Epithelial cell of proximal tubule (primary cell): ENCODE data around the gene OR4K5. TPM values are rescaled to one million over a fixed set of nuclear protein-coding genes. Genes with fewer than 3 reads are reported as not detected.

ENCODE experiments used
- DNase-seq: peaks from one replicate; pipeline ENCODE4 v3.0.0-alpha.2; 2011; ENCODE audit warnings: low read depth
- H3K4me3 ChIP-seq: 2 replicates; pipeline ENCODE4 v1.5.1; 2011; ENCODE audit warnings: low read depth, mild to moderate bottlenecking, low read length
- CTCF ChIP-seq: conservative IDR thresholded peaks from 2 replicates; pipeline ENCODE4 v1.5.1; 2012; ENCODE audit warnings: low read depth, mild to moderate bottlenecking, low read length
- total RNA-seq: library from RNA; depleted of rRNA; stranded (reverse); fragments of >200 nt; gene quantifications from 2 replicates; pipeline ENCODE4 v1.2.3, GENCODE V29; 2015

The OR4K5 gene
- total RNA-seq, 1 donor from 2014 or later: not detected

- DNase-seq: no peak
- no peak overlapping the region for H3K4me3 ChIP-seq
- no peak for TF ChIP-seq CTCF
Observed at GRCh38 chr14:19902409-19902808, 18.0 kb upstream of the OR4K5 start.

DNA sequence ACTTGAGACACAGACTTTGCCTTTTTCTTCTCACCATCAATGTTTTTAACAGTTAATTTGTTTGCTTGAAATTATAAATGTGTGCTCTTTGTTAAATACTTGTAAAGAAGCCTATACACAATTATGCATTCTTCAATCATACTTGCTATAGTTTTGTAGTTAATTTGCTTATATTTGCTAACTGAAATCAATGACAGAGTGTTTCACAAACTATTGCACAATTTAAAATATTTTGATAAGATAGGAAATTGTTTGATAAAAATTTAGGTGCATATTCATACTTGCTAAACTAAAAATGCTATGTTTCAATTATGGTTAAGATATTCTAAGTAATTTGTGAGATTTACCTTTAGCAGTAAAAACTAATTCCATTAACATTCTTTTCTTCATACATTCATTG is 13.7 kb upstream of the OR4K5 start:
- DNase-seq: no peak
- no peak overlapping the region for H3K4me3 ChIP-seq
- no peak for TF ChIP-seq CTCF

DNA sequence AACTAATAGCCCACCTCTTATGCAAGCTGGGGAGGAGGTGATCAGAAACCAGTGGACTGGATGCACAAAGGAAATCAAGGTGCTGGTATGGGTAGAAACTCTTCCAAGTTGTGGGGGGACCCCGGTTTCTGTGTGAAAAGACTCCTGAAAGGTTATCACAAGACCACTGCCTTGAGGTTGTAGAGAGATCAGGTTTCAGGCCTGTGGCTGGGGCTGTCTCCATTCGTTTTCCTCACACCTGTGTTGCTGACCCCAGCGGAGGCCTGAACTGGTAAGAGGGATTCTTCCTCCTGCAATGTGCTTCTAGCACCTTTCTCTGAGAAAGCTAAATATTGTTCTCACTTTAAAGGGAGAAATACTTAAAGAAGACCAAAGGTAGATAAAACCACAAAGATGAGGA is 9.3 kb upstream of the OR4K5 start:
- TF ChIP-seq CTCF: no peak
- DNase-seq: no peak
- H3K4me3 ChIP-seq: no peak overlapping the region

GRCh38 chr14:19917243-19917642 is 3.2 kb upstream of the OR4K5 start:
- DNase-seq: no peak
- no peak for TF ChIP-seq CTCF
- no peak overlapping the region for H3K4me3 ChIP-seq

DNA sequence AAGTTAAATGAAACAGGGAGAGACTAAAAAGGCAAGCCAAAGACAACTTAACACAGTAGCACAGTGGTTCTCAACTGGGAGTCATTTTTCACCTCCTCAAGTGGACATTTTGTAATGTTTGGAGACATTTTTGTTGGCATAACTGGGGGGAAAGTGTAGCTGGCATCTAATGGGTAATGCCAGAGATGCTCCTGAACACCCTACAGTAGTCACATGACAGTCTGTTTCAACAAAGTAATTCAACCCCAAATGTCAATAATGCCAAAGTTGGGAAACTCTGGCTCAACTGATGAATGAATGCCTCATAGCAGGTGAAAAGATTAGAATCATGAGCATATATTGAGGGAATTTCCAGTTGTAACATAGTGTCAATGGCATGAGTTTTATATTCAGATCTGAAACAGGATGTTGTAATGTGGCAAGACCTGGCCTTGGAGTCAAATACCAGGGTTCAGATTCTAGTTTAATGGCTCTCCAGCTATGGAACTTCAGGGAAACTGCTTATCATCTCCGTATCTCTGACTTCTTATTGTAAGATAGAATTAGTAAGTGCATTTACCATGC is 2.4 kb upstream of the OR4K5 start:
- H3K4me3 ChIP-seq: no peak overlapping the region
- DNase-seq: no peak
- TF ChIP-seq CTCF: no peak

DNA sequence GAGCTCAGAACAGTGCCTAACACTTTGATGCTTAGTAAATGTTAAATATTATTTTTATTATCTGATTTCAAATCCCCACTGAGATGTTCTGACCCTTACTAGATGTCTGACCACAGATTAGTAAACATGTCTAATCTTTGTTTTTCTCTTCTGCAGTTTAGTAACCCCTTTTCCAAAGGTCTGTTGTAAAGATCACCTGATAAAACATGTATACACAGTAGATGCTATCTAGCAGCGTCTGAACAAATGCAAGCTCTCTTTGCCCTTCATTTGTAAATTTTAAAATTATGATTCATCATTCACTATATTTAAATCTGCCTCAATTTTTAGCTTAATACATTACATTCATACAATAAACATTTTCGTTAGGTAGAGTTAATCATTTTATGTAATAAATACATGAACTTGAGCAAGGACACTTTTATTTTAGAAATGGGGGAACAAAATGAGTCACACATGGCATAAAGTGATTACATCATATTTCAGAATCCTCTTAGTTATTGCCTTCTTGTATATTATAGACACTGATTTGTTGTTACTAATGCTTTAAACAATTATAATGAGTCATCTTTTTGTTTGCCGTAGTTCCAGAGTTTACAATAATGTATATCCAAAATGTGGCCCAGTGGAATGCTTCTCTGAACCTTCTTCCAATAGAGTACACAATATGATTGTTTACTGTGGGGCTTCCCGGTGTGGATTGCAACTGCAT is 1.7 kb upstream of the OR4K5 start:
- no peak overlapping the region for H3K4me3 ChIP-seq
- DNase-seq: no peak
- TF ChIP-seq CTCF: no peak

DNA sequence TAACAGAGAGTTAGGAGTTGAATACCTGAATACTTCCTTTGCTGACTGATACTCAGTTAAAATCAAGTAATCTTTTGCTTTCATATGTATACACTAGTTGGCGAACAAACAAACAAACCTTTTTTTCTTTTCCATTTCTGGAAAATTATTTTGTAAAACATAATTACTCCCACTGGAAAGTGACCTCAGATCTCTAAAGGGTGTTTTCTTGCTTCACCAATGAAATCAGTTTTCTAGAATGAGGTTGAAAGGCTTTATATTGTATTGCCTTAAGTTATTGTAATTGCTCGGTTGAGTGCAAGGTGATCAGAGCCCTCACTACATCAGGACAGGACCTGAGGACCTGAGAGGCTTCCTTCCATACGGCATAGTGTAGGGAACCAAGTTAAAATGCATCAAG is 10.2 kb downstream of the OR4K5 start, which contains the start of gene OR4K1:
TSS of gene OR4K1 (plus strand) at position 301 of the 400 bp plus-strand sequence. CDS start 4,750 bp downstream, outside the sequence.
- no peak for TF ChIP-seq CTCF
- H3K4me3 ChIP-seq: no peak within 1 kb of the TSS
- no peak for DNase-seq
